Thymus (tissue), 11 donors: Measurements from ENCODE around the gene RPS19. TPM values are rescaled to one million over a fixed set of nuclear protein-coding genes. Genes with fewer than 3 reads are reported as not detected.

Source experiments
- DNase-seq, 9 donors: peaks; one replicate each; pipeline ENCODE4 v3.0.0-alpha.2; 2013; ENCODE audit warnings: low spot score in 9 of 9, low read depth in 6 of 9, missing footprints in 1 of 9
- H3K27ac ChIP-seq, 2 donors: one replicate each; pipeline ENCODE4 v1.5.1; 2013; ENCODE audit warnings: control low read depth in 1 of 2, low read depth in 1 of 2, low read length in 1 of 2, mild to moderate bottlenecking in 1 of 2, moderate library complexity in 1 of 2
- H3K27me3 ChIP-seq, 2 donors: one replicate each; pipeline ENCODE4 v1.5.1; 2013; ENCODE audit warnings: low read length in 1 of 2; ENCODE audit not compliant: control insufficient read depth in 2 of 2, insufficient read depth in 1 of 2
- H3K36me3 ChIP-seq, 2 donors: one replicate each; pipeline ENCODE4 v1.5.1; 2013; ENCODE audit warnings: low read length in 1 of 2, mild to moderate bottlenecking in 1 of 2, moderate library complexity in 1 of 2; ENCODE audit not compliant: control insufficient read depth in 2 of 2, insufficient read depth in 2 of 2
- H3K4me1 ChIP-seq, 2 donors: one replicate each; pipeline ENCODE4 v1.5.1; 2013; ENCODE audit warnings: low read length in 2 of 2; ENCODE audit not compliant: control insufficient read depth in 2 of 2, insufficient read depth in 2 of 2
- H3K4me3 ChIP-seq, 2 donors: one replicate each; pipeline ENCODE4 v1.5.1; 2013; ENCODE audit warnings: low read length in 2 of 2, control low read depth in 1 of 2, mild to moderate bottlenecking in 1 of 2
- H3K9me3 ChIP-seq, 2 donors: one replicate each; pipeline ENCODE4 v1.5.1; 2013; ENCODE audit warnings: low read length in 1 of 2, mild to moderate bottlenecking in 1 of 2; ENCODE audit not compliant: control insufficient read depth in 2 of 2, insufficient read depth in 1 of 2
- WGBS: extraction: QIAGEN DNeasy Blood & Tissue Kit; methylation state at CpG from one replicate; pipeline ENCODE4 v1.1.7; 2013; 5-methylcytosine and 5-hydroxymethylcytosine counted together
- polyA plus RNA-seq: library from polyadenylated mRNA; stranded (reverse); fragments of 200-250 nt; gene quantifications from one replicate; pipeline ENCODE4 v1.2.3, GENCODE V29; 2013
- total RNA-seq: library from RNA; stranded (reverse); fragments of 120-200 nt; gene quantifications from one replicate; pipeline ENCODE4 v1.2.4, GENCODE V29; 2013
- donor health status: healthy.

The RPS19 gene
- total and polyA plus RNA-seq, 2 donors: 3,743 to 3,799 TPM

GRCh38 chr19:41919948-41920712 is 60.1 kb downstream of the RPS19 start:
- peaks cover 0 to 5% of the 10 kb centered on the region in 2 donors for H3K9me3 ChIP-seq
- DNase-seq: no peak
- peaks cover 4 to 21% of the 10 kb centered on the region in 2 donors for H3K4me1 ChIP-seq
- 92% methylated on average over 33 of the region's 33 CpGs for WGBS
- no peaks in the 10 kb centered on the region for H3K36me3 ChIP-seq
- no peak overlapping the region for H3K27ac ChIP-seq
- H3K4me3 ChIP-seq: no peak overlapping the region
- H3K27me3 ChIP-seq: peaks cover 29 to 97% of the 10 kb centered on the region in 2 donors

- H3K4me1 ChIP-seq: peaks cover 0 to 12% of the 10 kb centered on the region in 2 donors
- H3K27me3 ChIP-seq: peaks cover 26 to 97% of the 10 kb centered on the region in 2 donors
- H3K4me3 ChIP-seq: no peak overlapping the region
- H3K27ac ChIP-seq: no peak overlapping the region
- WGBS: 15% methylated on average over 26 of the region's 26 CpGs
- DNase-seq: peak in 1 of 9 donors; percentile 41
- H3K9me3 ChIP-seq: peaks cover 0 to 5% of the 10 kb centered on the region in 2 donors
- no peaks in the 10 kb centered on the region for H3K36me3 ChIP-seq
These were observed 61.0 kb downstream of the RPS19 start for GRCh38 chr19:41920882-41921576.

- Histone ChIP-seq H3K4me1 (peaks cover 0 to 10% of the 10 kb centered on the region in 2 donors), H3K36me3 (no peaks in the 10 kb centered on the region), H3K9me3 (peaks cover 0 to 5% of the 10 kb centered on the region in 2 donors), H3K4me3 (no peak overlapping the region), H3K27ac (no peak overlapping the region), H3K27me3 (peaks cover 29 to 97% of the 10 kb centered on the region in 2 donors)
- no peak for DNase-seq
- 35% methylated on average over 22 of the region's 22 CpGs for WGBS
These were observed 61.8 kb downstream of the RPS19 start for GRCh38 chr19:41921577-41922576.

Other genes starting within 250 kb of the RPS19 start
- 0.52 TPM for gene CEACAM4, start 233.2 kb upstream of the RPS19 start, total RNA-seq
- gene CEACAM4, start 233.2 kb upstream of the RPS19 start, polyA plus RNA-seq: 1.9 TPM
- 0.19 TPM for gene CEACAM7, start 172.0 kb upstream of the RPS19 start, total RNA-seq
- 1.8 TPM for gene CEACAM7, start 172.0 kb upstream of the RPS19 start, polyA plus RNA-seq
- 0.09 TPM for gene CEACAM5, start 151.6 kb upstream of the RPS19 start, total RNA-seq
- 1.9 TPM for gene CEACAM5, start 151.6 kb upstream of the RPS19 start, polyA plus RNA-seq
- gene CEACAM6, start 104.7 kb upstream of the RPS19 start, total RNA-seq: 1.4 TPM
- 6.5 TPM for gene CEACAM6, start 104.7 kb upstream of the RPS19 start, polyA plus RNA-seq
- gene CEACAM3, start 63.7 kb upstream of the RPS19 start, total RNA-seq: 0.99 TPM
- 1.5 TPM for gene CEACAM3, start 63.7 kb upstream of the RPS19 start, polyA plus RNA-seq
- not detected for gene LYPD4, start 15.6 kb upstream of the RPS19 start, total RNA-seq
- gene LYPD4, start 15.6 kb upstream of the RPS19 start, polyA plus RNA-seq: 0.09 TPM
- gene DMRTC2, start 15.2 kb upstream of the RPS19 start, total RNA-seq: not detected
- gene DMRTC2, start 15.2 kb upstream of the RPS19 start, polyA plus RNA-seq: 0.07 TPM
- gene CD79A, start 17.0 kb downstream of the RPS19 start, total RNA-seq: 31.4 TPM
- gene CD79A, start 17.0 kb downstream of the RPS19 start, polyA plus RNA-seq: 74.4 TPM
- gene ARHGEF1, start 22.9 kb downstream of the RPS19 start, total RNA-seq: 94.3 TPM
- gene ARHGEF1, start 22.9 kb downstream of the RPS19 start, polyA plus RNA-seq: 630 TPM
- 0.09 TPM for gene ERFL, start 68.2 kb downstream of the RPS19 start, total RNA-seq
- gene ERFL, start 68.2 kb downstream of the RPS19 start, polyA plus RNA-seq: 3.5 TPM
- gene RABAC1, start 99.1 kb downstream of the RPS19 start, total RNA-seq: 116 TPM
- 111 TPM for gene RABAC1, start 99.1 kb downstream of the RPS19 start, polyA plus RNA-seq
- 1.2 TPM for gene ATP1A3, start 134.0 kb downstream of the RPS19 start, total RNA-seq
- gene ATP1A3, start 134.0 kb downstream of the RPS19 start, polyA plus RNA-seq: 2.6 TPM
- 0.33 TPM for gene GRIK5, start 210.0 kb downstream of the RPS19 start, total RNA-seq
- 1.7 TPM for gene GRIK5, start 210.0 kb downstream of the RPS19 start, polyA plus RNA-seq
- gene ZNF574, start 215.9 kb downstream of the RPS19 start, total RNA-seq: 6.0 TPM
- gene ZNF574, start 215.9 kb downstream of the RPS19 start, polyA plus RNA-seq: 5.7 TPM